Hematopoietic multipotent progenitor cell (in vitro differentiated cells): ENCODE data around the gene BRIP1. TPM values are rescaled to one million over a fixed set of nuclear protein-coding genes. Genes with fewer than 3 reads are reported as not detected.
"Not testable (repeated sequence)": the region's sequence is repeated elsewhere in the genome, so short reads cannot be mapped to it uniquely, and the experiment has no call there.

ENCODE experiments used
- DNase-seq, 3 donors: peaks; one replicate each; pipeline ENCODE4 v3.0.0-alpha.2; 2011 to 2015; ENCODE audit warnings: low read depth in 2 of 3, low spot score in 2 of 3
- total RNA-seq: library from RNA; depleted of rRNA; stranded (reverse); fragments of >200 nt; gene quantifications from one replicate; pipeline ENCODE4 v1.2.3, GENCODE V29; 2012

The BRIP1 gene
- total RNA-seq, 1 donor = 4.0 TPM

- no peak for DNase-seq
These were observed 30.9 kb downstream of the BRIP1 start for GRCh38 chr17:61832463-61832862.

GRCh38 chr17:61831099-61831498 is 32.2 kb downstream of the BRIP1 start:
- no peak for DNase-seq

DNA sequence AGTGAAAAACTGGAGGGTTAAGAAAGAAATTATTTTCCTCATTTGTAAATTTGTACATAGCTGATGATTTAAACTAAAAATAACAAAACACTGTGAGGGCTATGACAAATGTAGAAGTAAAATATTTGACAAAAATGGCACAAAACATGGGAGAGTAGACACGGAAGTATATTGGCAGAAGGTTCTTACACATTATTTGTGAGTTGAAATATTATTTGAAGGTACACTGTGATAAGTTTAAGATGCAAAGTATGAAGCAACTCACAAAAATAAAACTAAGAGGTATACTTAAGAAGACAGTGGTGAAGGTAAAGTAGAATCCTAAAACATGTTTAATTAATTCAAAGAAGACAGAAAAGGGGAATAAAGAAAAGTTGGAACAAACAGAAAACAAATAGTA is 34.6 kb downstream of the BRIP1 start:
- DNase-seq = no peak

- DNase-seq = no peak
These were observed 35.5 kb downstream of the BRIP1 start for GRCh38 chr17:61827649-61828395.

- DNase-seq = not testable (repeated sequence)
These were observed 36.5 kb downstream of the BRIP1 start for GRCh38 chr17:61826866-61827265.

- not testable (repeated sequence) for DNase-seq
These were observed 37.1 kb downstream of the BRIP1 start for GRCh38 chr17:61826198-61826597.

GRCh38 chr17:61825448-61826137 is 37.7 kb downstream of the BRIP1 start:
- DNase-seq = no peak

DNA sequence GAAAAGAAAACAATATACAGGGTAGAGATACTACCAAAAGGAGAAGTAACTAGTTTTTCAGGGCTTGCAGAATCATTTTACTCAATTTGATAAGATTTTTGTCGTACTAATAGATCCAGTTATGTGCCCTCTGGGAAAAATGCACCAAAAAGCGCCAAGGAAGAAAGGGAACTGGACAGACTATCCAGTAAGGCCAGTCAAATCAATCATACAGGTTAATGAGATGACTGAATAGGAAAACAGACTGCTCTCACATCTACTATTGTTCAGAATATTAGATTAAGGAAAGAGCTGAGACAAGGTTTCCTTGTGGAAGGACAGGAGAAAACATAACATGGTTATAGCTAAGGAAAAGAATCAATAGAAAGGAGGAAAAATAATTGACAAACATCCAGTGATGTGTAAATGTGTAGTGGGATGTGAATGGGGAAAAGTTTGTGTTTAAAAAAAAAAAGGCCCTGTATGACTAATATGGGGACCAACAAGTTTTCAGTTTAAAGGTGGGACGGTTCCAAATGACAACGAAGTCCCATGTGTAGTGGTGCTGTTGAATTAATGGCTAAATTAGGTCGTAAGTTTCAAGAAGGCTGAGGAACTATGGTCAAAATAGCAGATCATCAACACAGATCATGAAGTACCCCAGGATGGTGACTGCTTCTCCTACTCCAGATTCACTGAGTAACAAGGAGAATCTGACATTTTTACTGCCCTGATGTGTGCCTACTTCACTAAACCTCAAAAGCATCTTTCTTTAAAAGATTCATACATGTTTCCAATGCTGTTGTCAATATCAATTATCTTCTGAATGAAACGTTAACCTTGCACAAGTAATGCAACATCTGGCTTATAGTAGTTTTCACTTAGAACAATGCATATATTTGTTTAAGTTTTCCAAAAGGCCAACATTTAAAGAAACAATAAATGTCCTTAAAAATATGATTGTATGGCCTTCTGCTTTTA is 40.7 kb downstream of the BRIP1 start:
- no peak for DNase-seq

DNA sequence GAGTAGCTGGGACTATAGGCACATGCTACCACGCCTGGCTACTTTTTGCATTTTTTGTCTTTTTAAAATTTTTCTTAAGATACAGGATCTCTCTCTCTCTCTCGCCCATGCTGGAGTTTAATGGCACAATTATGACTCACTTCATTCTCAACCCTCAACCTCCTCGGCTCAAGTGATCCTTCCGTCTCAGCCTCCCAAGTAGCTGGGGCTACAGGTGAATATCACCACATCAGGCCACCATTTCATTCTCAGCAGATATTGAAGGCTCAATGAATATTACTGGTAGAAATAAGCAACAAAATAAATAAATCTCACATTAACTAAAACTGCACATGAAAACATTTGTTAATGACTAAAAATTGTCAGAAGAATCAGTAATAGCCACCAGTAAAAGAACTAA is 41.7 kb downstream of the BRIP1 start:
- DNase-seq = no peak

DNA sequence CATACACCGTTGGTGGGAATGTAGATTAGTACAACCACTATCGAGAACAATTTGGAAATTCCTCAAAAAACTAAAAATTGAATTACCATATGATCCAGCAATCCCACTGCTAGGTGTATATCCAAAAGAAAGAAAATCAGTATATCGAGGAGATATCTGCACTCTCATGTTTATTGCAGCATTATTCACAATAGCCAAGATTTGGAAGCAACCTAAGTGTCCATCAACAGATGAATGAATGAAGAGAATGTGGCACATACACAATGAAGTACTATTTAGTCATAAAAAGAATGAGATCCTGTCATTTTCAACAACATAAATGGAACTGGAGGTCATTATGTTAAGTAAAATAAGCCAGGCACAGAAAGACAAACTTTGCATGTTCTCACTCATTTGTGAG is 44.1 kb downstream of the BRIP1 start:
- not testable (repeated sequence) for DNase-seq

DNA sequence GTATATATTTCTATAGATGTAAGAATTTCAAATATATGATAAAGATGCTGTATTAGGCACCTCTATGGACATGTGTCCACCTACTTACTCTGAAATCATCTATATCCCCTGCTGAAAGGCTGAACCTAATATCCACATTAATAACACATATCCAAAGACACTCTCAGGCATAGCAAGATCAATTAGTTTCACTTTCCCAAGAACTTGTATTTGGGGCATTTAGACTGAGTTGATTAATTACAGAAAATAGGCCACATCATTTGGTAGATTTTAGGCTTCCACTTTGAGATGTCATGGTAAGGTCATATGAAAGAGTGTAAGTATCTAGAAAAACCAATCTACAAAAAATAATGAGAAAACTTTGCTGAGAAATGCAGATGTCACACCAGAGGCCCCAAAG is 45.1 kb downstream of the BRIP1 start:
- DNase-seq = no peak

- DNase-seq = no peak
These were observed 45.9 kb downstream of the BRIP1 start for GRCh38 chr17:61817452-61817851.

DNA sequence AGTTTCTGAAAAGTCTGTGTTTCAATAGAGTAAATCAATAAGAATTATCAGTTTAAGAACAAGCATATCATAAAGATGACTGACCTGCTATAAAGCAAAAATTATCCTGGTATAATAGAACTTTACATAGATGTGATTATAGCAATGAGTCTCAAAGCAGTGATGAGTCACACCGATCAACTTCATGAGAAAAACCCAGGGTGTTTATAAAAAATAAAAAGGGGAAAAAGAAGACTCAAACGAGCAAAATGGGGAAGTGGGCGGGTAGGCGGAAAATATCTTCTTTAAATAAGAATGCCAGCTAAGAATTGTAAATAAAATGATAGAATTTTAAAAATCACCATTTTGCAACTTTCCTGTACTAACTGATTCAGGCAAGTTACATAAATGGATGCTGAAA is 46.8 kb downstream of the BRIP1 start:
- DNase-seq = peak in 2 of 3 donors; percentile 70 to 86

DNA sequence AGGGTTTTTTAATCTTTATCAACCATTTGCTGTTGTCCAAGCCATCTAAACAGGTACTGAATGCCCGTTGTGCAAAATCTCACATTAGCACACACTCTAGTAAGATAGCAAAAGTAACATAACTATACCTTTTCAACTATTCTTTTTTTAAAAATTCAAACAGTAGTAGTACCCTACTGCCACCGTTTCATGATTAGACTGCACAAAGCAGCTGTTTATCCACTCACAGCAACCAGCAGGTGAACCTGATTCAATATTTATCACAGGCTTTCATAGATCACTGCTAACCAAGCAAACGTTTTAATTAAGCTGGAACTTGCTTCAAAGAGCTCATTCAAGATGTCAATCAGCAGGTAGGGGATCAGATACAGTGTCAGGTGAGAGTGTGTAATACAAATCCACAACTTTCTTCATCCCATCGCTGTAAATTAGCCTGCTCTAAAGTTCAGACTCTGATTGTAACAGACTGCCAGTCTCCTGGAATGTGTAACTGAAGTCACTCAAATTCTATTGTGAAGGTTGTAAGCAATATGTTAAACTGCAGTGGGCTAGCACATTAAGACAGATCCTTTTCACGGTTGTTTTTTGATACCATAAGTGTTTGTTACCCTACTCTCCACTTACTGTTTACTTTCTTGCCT is 47.3 kb downstream of the BRIP1 start:
- DNase-seq = no peak

DNA sequence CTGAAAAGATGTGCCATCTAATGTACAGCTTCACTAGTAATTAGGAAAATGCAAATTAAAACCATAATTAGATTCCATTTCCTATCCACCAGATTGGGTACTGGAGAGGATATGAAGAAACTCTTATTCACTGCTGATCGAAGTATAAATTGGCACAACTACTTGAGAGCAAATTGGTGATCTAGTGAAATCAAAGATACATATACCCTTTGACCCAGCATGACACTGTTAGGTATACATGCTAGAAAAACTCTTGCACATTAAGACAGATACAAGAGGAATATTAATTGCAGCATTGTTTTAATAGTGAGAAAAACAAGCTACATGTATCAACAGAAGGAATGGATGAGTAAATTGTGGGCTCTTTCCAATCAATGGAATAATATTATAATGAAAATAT is 48.8 kb downstream of the BRIP1 start:
- DNase-seq = no peak

- DNase-seq = no peak
These were observed 50.1 kb downstream of the BRIP1 start for GRCh38 chr17:61813211-61813610.

DNA sequence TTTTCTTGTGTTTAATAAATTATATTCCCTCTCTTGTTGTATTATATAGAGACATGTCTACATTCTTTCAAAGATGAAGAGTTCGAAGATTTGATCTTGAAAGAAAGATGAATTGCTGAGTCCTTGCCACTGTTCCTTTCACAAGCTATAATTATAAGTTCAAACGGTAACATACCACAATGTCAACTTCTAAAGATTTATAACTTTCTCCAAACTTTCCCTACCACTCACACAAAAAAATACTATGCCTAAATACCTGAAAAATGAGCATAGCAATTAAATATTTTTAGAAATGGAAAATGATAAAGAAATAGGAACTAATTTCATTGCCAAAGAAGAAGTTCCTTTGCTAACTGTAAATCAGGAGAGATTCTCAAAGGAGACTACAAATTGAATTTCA is 50.6 kb downstream of the BRIP1 start:
- DNase-seq = no peak

- DNase-seq = peak in 2 of 3 donors; percentile 23 to 59
These were observed 53.4 kb downstream of the BRIP1 start for GRCh38 chr17:61809816-61810392.

GRCh38 chr17:61808442-61808841 is 54.9 kb downstream of the BRIP1 start:
- DNase-seq = no peak

GRCh38 chr17:61806936-61807335 is 56.4 kb downstream of the BRIP1 start:
- DNase-seq = no peak
